K562 (cell line): ENCODE results near the gene AMIGO1. TPM values are rescaled to one million over a fixed set of nuclear protein-coding genes. Genes with fewer than 3 reads are reported as not detected.

Source experiments
- ATAC-seq: fragments of 200-7000 bp; cut with Tn5 transposase; 3 replicates; pipeline ENCODE4 v1.9.1; 2020; ENCODE audit warnings: moderate library complexity
- BruUV-seq: library from RNA; stranded (reverse); fragments of 400-500 nt; replicated peaks from 2 replicates; lab custom pipeline; 2021; lab: Mats Ljungman, UMichigan
- CTCF ChIA-PET: fragments of 300-600 bp; formaldehyde crosslinking; extraction: SDS; loops from one replicate; lab custom pipeline; 2021; ENCODE audit warnings: low intra/inter-chr PET ratio; lab: Yijun Ruan, JAX
- POLR2A ChIA-PET: fragments of 300-600, 350-650 bp; sonication (Branson Sonifier 250); formaldehyde crosslinking; extraction: SDS; loops from one replicate; lab custom pipeline; 2021; ENCODE audit warnings: antibody characterized with exemption, inconsistent platforms; lab: Yijun Ruan, JAX
- DNase-seq, 4 experiments: peaks; one replicate each; pipeline versions ENCODE4 v3.0.0 to v3.0.0-alpha.2; 2011 to 2018; ENCODE audit warnings: low spot score in 3 of 4, mixed read lengths in 3 of 4; ENCODE audit errors: extremely low read depth in 1 of 4
- FAIRE-seq: peaks from 2 replicates; lab custom pipeline; 2011; peaks lifted over from hg19 to GRCh38; lab: Jason Lieb, UNC
- H2AFZ ChIP-seq: 2 replicates; pipeline ENCODE4 v1.6.0; 2011; ENCODE audit warnings: low read depth, low read length, control low read depth, inconsistent platforms
- H3K27ac ChIP-seq: fragments of 200-600 bp; 3 replicates; pipeline ENCODE4 v1.8.0; 2011; ENCODE audit warnings: low read depth, mild to moderate bottlenecking, control low read depth, inconsistent platforms, low read length, moderate library complexity, mixed read lengths; ENCODE audit errors: extremely low read depth
- H3K27me3 ChIP-seq, 2 experiments: fragments of 300-600 bp in 1 of 2; 2 replicates in 1 of 2; 3 replicates in 1 of 2; pipeline versions ENCODE4 v1.6.0 to v1.8.0; 2011; ENCODE audit warnings: inconsistent platforms in 2 of 2, low read length in 2 of 2, mild to moderate bottlenecking in 1 of 2, mixed read lengths in 1 of 2, moderate library complexity in 1 of 2; ENCODE audit not compliant: control insufficient read depth in 2 of 2, insufficient read depth in 2 of 2
- H3K36me3 ChIP-seq: fragments of 300-600 bp; 3 replicates; pipeline ENCODE4 v1.8.0; 2011; ENCODE audit warnings: mild to moderate bottlenecking, low read length, inconsistent platforms; ENCODE audit not compliant: control insufficient read depth, insufficient read depth
- H3K4me1 ChIP-seq, 2 experiments: fragments of 200-600 bp in 1 of 2; replicated peaks in 1 of 2; 2 replicates in 1 of 2; 3 replicates in 1 of 2; pipeline versions ENCODE4 v1.5.1 to v1.8.0; 2011; ENCODE audit warnings: inconsistent platforms in 2 of 2, low read length in 2 of 2, mild to moderate bottlenecking in 1 of 2, mixed read lengths in 1 of 2, moderate library complexity in 1 of 2; ENCODE audit not compliant: control insufficient read depth in 2 of 2, insufficient read depth in 2 of 2
- H3K4me2 ChIP-seq: 2 replicates; pipeline ENCODE4 v1.6.1; 2011; ENCODE audit warnings: low read length, control low read depth, inconsistent platforms, mixed read lengths; ENCODE audit not compliant: insufficient read depth
- H3K4me3 ChIP-seq: fragments of 200-600 bp; sonication (generic), shearing (Covaris generic); 2 replicates; pipeline ENCODE4 v1.5.1; 2016; ENCODE audit warnings: control low read depth, inconsistent platforms
- H3K79me2 ChIP-seq: fragments of 200-600 bp; 3 replicates; pipeline ENCODE4 v1.8.0; 2011; ENCODE audit warnings: low read length, inconsistent platforms; ENCODE audit not compliant: control insufficient read depth, insufficient read depth
- H3K9ac ChIP-seq, 2 experiments: 2 replicates each; pipeline versions ENCODE4 v1.6.0 to v1.6.1; 2011; ENCODE audit warnings: low read depth in 2 of 2, low read length in 2 of 2, control low read depth in 1 of 2, inconsistent platforms in 1 of 2, mild to moderate bottlenecking in 1 of 2, mixed read lengths in 1 of 2; ENCODE audit not compliant: insufficient read depth in 1 of 2
- H3K9me1 ChIP-seq: one replicate; pipeline ENCODE4 v1.6.0; 2011; ENCODE audit warnings: inconsistent platforms, mild to moderate bottlenecking, low read length, moderate library complexity; ENCODE audit not compliant: control insufficient read depth, insufficient read depth
- H3K9me3 ChIP-seq: replicated peaks from 2 replicates; pipeline ENCODE4 v1.5.1; 2011; ENCODE audit warnings: low read depth, low read length, inconsistent platforms; ENCODE audit not compliant: control insufficient read depth, insufficient read depth
- H4K20me1 ChIP-seq: replicated peaks from 2 replicates; pipeline ENCODE4 v1.6.1; 2011; ENCODE audit warnings: low read length, inconsistent platforms, mixed read lengths; ENCODE audit not compliant: control insufficient read depth, insufficient read depth
- FOXK2 ChIP-seq, 2 experiments: fragments of 450-650 bp; IDR thresholded peaks in 1 of 2; conservative IDR thresholded peaks in 1 of 2; 2 replicates each; pipeline ENCODE4 v1.6.1; 2016; ENCODE audit warnings: low read depth in 2 of 2, mild to moderate bottlenecking in 1 of 2
- MAX ChIP-seq: sonication (generic); formaldehyde crosslinking; IDR thresholded peaks from 2 replicates; pipeline ENCODE4 v1.9.0; 2022; ENCODE audit warnings: mild to moderate bottlenecking, missing genetic modification reagents
- MEIS2 ChIP-seq: fragments of 450-650 bp; IDR thresholded peaks from 2 replicates; pipeline ENCODE4 v1.6.1; 2014; ENCODE audit warnings: mild to moderate bottlenecking; ENCODE audit not compliant: partially characterized antibody
- WGBS: fragments of 100-300 bp; shearing (Covaris generic); methylation state at CpG from one replicate; pipeline ENCODE4 v1.1.6; 2016; ENCODE audit warnings: low coverage, mixed read lengths; ENCODE audit not compliant: insufficient coverage; ENCODE audit errors: missing lambda C conversion rate; 5-methylcytosine and 5-hydroxymethylcytosine counted together
- in situ Hi-C: fragments of 300-500 bp; cut with MboI; formaldehyde crosslinking; loops from 4 replicates; pipeline ENCODE4 v1.15.0; 2018; ENCODE audit warnings: inconsistent platforms, mixed read lengths
- intact Hi-C: fragments of 100-400 bp; cut with micrococcal nuclease; formaldehyde crosslinking; loops from 2 replicates; pipeline ENCODE4 v1.14.2; 2022
- polyA plus RNA-seq, 8 experiments: library from polyadenylated mRNA; depleted of rRNA in 4 of 8; stranded (reverse) in 5 of 8; unstranded in 3 of 8; fragments of >200 nt; fragmentation: Nextera tagmentation in 2 of 8; fragmentation: Illumina TruSeq in 1 of 8; extraction: Ambion mirVana in 2 of 8; extraction: Trizol in 1 of 8; gene quantifications; 2 replicates each; pipeline versions ENCODE4 v1.2.1 to v1.2.3, GENCODE V29; 2011 to 2014; ENCODE audit warnings: inconsistent platforms in 1 of 8, missing spikeins in 1 of 8
- total RNA-seq, 7 experiments: library from RNA; depleted of rRNA in 6 of 7; stranded (reverse); fragments of >200 nt in 6 of 7; fragmentation: Illumina TruSeq in 2 of 7; extraction: Trizol in 2 of 7; gene quantifications; 2 replicates each; pipeline versions ENCODE4 v1.2.1 to v1.2.3, GENCODE V29; 2011 to 2021; ENCODE audit warnings: low replicate concordance in 1 of 7
- TF ChIP-seq, protein P1 (sequence below), 2 experiments: fragments of 450-650 bp; formaldehyde crosslinking in 1 of 2; IDR thresholded peaks; 2 replicates each; pipeline versions ENCODE4 v1.4.0 to v1.6.1; 2014 to 2020; ENCODE audit warnings: mild to moderate bottlenecking in 2 of 2, borderline replicate concordance in 1 of 2, low read depth in 1 of 2

The AMIGO1 gene
- total and polyA plus RNA-seq, 9 of the 15 experiments (the other 6 are each of a cell fraction or from before 2014, with no cell fraction given): 0.24 to 1.0 (median 0.54) TPM

DNA sequence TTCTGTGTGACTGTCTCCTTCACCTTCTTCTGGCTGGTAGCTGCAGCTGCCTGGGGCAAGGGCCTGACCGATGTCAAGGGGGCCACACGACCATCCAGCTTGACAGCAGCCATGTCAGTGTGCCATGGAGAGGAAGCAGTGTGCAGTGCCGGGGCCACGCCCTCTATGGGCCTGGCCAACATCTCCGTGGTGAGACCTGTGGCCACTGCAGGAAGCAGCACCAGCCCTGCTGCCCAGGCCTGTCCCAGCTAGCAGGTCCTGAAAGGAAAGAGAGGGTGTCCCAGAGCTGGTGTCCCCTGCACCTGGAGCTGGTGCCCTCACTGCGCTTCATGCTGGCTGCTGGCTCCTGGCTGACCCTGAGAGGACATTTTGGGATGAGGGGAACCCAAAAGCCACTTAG, 31.7 kb downstream of the AMIGO1 start:
- ChIA-PET POLR2A (interaction anchor here (0.5 to 1.1 kb wide), 3 partner anchors 9 to 125 kb away, joined by 3 to 4 read pairs (median 4); no protein-coding TSS in a partner anchor), CTCF (no interaction called here)
- FAIRE-seq: no peak
- no peaks in the 10 kb centered on the region for H3K9me3 ChIP-seq
- no peak overlapping the region for H3K4me2 ChIP-seq
- no peaks in the 10 kb centered on the region for H3K9me1 ChIP-seq
- TF ChIP-seq FOXK2 (conservative IDR thresholded peaks at IDR 0.05 in 1 of 2, IDR thresholded peaks at IDR 0.05 in 1 of 2; ENCODE audit: low read depth in 2 of 2) (no peak), MAX (0 out of 2 replicates have a peak, but pooled peaks have one; percentile 10), MEIS2 (no peak)
- TF ChIP-seq, protein P1, sequence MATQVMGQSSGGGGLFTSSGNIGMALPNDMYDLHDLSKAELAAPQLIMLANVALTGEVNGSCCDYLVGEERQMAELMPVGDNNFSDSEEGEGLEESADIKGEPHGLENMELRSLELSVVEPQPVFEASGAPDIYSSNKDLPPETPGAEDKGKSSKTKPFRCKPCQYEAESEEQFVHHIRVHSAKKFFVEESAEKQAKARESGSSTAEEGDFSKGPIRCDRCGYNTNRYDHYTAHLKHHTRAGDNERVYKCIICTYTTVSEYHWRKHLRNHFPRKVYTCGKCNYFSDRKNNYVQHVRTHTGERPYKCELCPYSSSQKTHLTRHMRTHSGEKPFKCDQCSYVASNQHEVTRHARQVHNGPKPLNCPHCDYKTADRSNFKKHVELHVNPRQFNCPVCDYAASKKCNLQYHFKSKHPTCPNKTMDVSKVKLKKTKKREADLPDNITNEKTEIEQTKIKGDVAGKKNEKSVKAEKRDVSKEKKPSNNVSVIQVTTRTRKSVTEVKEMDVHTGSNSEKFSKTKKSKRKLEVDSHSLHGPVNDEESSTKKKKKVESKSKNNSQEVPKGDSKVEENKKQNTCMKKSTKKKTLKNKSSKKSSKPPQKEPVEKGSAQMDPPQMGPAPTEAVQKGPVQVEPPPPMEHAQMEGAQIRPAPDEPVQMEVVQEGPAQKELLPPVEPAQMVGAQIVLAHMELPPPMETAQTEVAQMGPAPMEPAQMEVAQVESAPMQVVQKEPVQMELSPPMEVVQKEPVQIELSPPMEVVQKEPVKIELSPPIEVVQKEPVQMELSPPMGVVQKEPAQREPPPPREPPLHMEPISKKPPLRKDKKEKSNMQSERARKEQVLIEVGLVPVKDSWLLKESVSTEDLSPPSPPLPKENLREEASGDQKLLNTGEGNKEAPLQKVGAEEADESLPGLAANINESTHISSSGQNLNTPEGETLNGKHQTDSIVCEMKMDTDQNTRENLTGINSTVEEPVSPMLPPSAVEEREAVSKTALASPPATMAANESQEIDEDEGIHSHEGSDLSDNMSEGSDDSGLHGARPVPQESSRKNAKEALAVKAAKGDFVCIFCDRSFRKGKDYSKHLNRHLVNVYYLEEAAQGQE (IDR thresholded peaks at IDR 0.05; ENCODE audit: borderline replicate concordance): 0 out of 2 replicates have a peak, but pooled peaks have one; percentile 6
- TF ChIP-seq, protein P1 (CRISPR knock-in tag; IDR thresholded peaks at IDR 0.05; ENCODE audit: low read depth): no peak
- no peak overlapping the region for H3K4me3 ChIP-seq
- peaks cover 49 to 82% of the 10 kb centered on the region in 2 experiments for H3K27me3 ChIP-seq
- no peaks in the 10 kb centered on the region for H3K36me3 ChIP-seq
- no peak overlapping the region for H3K27ac ChIP-seq
- no peaks in the 10 kb centered on the region for H3K79me2 ChIP-seq
- H3K9ac ChIP-seq: 0 out of 4 replicates have a peak overlapping the region, but pooled peaks of 1 of the 2 experiments have one; percentile 10
- H4K20me1 ChIP-seq: 0 out of 2 replicates have a peak, but pooled peaks cover 4% of the 10 kb centered on the region
- peak; percentile 57 for ATAC-seq
- BruUV-seq: no TSS peak
- H2AFZ ChIP-seq: no peak overlapping the region; the same call in 1 of the 2 replicates
- intact Hi-C loops (no loop called here), in situ Hi-C loops (no loop called here)
- H3K4me1 ChIP-seq: peaks cover 7 to 11% of the 10 kb centered on the region in 2 experiments; a peak in 4 of 5 replicates
- 4% methylated on average over 6 of the region's 6 CpGs for WGBS
- peak in 2 of 4 experiments; percentile 39 to 40 for DNase-seq
